Globus pallidus (tissue), 1 donor: Measurements from ENCODE around the gene MRPL10.
A peak's percentile ranks its signal among the peaks of the same experiment; 100 is the strongest.
"Not testable (repeated sequence)": the region's sequence is repeated elsewhere in the genome, so short reads cannot be mapped to it uniquely, and the experiment has no call there.

ENCODE experiments used
- DNase-seq: peaks from one replicate; pipeline ENCODE4 v3.0.0-alpha.2; 2015; ENCODE audit warnings: low spot score

The MRPL10 gene

DNA sequence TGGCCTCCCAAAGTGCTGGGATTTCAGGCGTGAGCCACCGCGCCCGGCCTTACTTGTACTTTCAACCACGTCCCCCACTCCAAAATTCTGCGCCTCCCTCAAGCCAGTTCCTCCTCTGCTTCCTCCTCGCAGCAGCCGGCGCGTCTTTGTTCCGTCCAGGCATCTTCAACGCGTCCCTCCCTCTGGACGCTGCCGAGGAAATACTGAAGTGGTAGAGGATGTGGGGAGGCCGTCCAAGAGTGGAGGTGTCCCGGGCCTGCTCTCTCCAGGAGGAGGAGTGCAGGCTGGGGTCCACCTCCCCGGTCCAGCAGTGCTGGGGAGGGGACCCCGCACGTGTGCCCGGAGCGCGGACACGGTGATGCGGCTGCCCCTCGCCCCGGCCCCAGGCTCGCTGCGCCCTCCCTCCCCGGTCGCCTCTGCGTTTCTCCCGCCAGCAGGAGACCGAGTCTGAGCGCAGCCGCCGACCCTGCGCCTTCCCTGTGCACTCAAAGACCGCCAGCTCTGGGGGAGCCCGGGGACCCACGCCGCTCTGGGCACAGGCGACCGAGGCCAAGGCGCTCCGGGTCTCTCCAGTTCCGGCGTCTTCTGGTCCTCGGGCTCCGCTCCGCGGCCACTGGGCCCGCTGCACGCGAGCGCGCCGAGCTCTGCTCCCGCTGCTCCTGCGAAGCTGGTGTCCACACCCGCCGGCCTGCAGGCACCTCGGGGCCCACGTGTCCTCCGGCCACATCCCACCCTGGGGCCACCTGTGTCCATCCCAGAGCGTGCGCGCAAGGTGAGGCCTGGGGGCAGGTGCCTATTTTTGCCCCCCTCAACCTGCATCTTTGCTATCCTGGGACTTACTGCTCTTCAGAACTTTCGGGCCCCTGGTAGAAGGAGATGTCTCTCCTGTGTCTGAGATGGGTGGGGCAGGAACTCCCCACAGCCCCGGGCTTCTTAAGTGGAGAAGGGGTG is 41.5 kb downstream of the MRPL10 start:
- DNase-seq = peak; percentile 23

DNA sequence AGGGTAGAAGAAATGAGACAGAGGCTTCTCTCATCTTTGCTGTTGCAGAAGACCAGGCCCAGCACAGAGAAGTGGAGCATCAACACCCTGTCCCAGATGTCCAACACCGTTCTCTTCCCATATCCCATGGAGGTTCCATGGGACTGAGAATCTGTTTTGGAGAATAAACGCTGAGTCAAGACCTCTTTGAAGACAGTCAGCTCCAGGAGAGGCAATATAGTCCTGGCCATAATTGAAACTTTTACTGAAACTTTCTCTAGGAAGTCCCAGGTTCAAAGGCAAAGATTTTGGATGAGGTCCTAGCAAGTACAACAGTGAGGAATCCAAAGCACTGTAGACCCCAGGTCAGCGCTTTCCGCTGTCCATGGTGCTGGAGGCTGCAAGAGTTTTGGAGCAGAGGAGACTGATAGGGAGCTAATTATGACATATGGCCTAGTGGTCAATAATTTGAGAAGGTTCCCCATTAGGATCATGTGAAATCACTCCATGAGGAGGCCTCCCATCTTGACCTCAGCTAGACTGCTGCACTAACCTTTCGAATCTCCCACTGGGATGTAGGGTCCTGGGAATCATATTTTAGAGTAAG is 45.7 kb downstream of the MRPL10 start:
- no peak for DNase-seq

- no peak for DNase-seq
Measured at GRCh38 chr17:47781397-47781796, 49.9 kb downstream of the MRPL10 start.

DNA sequence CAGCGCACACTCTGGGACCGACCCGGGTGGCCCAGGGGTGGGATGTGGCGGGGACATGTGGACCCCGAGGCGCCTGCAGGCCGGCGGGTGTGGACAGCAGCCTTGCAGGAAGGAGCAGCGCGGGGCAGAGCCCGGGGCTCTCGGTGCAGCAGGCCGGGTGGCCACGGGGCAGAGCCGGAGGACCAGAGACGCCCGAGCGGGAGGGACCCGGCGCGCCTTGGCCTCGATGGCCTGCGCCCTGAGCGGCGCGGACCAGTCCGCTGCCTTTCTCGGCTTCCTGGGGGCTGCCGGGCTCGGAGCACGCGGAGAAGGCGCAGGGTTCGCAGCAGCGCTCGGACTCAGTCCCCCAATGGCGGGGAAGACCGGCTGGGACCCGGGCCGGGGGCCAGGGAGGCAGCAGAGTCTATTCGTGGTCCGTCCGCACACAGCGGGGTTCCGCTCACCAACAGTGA is 53.1 kb downstream of the MRPL10 start:
- DNase-seq = no peak

DNA sequence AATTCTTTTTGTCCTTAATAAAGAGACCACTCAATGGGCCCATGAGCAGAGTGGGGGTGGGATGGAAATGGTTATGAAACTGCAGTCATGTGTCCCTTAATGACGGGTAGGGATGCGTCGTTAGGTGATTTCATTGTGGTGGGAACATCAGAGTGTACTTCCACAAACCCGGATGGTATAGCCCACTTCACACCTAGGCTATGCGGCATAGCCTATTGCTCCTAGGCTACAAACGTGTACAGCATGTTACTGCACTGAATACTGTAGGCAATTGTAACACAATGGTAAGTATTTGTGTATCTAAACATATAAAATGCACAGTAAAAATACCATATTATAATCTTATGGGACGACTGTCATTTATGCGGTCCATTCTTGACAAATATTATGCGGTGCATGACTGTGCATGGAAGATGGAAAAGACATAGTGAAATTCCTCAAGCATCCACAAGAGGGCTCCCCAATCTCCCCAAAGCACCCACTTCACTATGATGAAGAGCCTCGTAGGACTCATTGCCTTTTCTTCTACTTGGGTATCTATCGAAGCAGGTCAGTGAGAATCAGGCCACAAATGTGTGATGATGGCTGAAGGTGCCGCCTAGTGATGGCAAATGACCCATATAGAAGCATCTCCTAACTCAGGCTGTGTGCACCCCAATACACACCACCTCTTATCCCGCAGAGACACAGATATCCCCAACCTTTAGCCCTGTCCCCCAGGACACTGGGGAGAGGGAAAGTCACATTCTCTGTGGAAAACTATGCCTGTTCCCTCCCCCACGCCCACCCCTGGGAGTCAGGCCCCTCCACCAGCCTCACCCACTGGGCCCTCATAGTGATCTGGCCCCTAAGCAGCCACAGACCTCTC is 54.8 kb downstream of the MRPL10 start:
- peak; percentile 15 for DNase-seq

DNA sequence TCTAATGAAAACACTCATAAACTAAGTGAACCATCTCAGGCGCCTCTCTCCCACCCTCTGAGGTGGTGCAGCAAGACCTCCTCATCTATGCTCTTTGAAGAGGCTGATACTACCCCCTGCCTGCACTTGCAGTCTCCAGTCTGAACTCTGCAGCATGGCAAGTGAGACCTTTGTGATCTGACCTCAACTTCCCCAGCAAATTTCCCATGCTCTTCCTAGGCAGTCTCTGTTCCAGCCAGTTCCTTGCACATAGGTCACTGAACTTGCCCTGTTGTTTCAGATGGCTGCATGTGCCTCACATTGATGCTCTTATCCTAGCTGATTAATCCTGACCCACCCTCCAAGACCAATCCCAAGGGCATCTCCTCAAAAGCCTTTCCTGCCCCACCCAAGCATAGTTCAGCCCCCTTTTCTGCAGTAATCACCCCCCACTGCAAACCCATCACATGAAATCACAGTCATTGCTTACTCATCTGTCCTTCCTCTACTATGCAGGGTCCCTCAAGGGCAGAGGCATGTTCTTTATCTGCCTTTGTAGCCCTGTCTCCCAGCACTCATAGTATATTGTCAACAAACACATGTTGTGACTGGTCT is 56.3 kb downstream of the MRPL10 start:
- DNase-seq = no peak

GRCh38 chr17:47774331-47774730 is 57.0 kb downstream of the MRPL10 start:
- DNase-seq = no peak

GRCh38 chr17:47773649-47774048 is 57.7 kb downstream of the MRPL10 start:
- DNase-seq = not testable (repeated sequence)
